CD4-positive, alpha-beta T cell treated with Interleukin-17A for 4 hours (primary cell): ENCODE measurements around the gene ATP8B4.
"Not testable (repeated sequence)": the region's sequence is repeated elsewhere in the genome, so short reads cannot be mapped to it uniquely, and the experiment has no call there.

Source experiments
- DNase-seq: peaks from one replicate; pipeline ENCODE4 v3.0.0-alpha.2; 2020; ENCODE audit warnings: mixed read lengths

Gene ATP8B4

DNA sequence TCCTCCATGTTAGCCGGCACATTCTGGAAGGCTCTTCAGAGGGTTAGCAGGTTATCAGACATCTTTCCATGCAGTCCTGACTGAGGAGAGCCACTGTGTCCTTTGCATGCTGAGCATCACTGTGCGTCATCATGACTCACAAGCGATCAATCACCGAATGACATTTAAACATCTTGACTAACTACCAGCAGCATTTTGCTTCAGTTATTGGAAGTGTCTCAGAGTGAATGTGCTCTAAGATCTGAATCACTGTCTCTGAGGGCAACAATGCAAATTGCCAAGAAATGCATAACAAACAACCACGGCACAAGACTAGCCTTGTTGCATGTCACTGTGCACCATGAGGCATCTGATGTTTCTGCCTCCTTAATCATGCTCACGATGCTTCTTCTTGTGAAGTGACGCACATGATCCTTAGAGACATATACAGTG lies 18.3 kb upstream of the ATP8B4 start:
- no peak for DNase-seq

DNA sequence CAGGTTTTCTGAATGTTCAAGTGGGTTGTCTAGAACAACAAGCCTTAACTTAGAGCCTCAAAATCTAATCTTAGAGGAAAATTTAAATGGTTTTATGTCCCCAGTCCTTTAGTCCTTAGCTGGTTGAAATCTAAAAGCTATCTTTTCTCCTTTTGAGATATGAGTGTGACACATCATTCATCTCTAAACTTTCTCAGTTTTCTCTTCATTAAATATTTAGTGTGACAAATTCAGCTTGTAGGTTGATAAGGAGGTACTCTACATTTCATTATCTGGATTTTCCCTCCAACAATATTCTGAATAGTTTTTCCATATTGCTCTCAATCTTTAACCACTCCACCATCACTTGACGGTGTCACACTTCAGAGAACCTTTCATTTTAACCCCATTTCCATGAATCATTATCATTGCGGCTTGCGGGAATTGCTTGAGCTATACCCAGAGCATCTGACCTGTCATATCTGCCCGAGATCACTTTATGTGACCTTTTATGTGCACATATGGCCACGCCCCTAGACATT lies 16.1 kb upstream of the ATP8B4 start:
- DNase-seq = no peak

DNA sequence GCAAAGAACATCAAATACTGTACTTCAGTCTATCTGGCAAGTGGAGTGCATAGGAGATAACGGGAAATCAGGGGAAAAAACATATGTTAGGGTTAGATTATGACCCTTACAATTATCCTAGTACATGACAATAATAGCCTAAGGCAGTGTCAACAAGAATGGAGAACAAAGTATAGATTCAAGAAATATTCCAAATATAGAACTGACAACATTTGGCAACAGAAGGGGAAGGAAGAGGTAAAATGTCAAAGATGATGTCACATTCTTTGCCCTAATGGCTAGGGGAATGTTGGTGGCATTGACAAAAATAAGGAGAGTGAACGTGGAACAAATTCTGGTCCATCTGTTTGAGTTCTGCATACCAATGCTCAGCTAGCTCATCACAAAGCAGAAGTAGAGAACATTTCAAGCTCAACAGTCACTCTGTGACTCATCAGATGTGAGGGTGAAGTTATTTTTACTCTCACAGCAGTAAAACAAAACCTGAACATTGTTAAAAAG lies 15.5 kb upstream of the ATP8B4 start:
- DNase-seq = no peak

DNA sequence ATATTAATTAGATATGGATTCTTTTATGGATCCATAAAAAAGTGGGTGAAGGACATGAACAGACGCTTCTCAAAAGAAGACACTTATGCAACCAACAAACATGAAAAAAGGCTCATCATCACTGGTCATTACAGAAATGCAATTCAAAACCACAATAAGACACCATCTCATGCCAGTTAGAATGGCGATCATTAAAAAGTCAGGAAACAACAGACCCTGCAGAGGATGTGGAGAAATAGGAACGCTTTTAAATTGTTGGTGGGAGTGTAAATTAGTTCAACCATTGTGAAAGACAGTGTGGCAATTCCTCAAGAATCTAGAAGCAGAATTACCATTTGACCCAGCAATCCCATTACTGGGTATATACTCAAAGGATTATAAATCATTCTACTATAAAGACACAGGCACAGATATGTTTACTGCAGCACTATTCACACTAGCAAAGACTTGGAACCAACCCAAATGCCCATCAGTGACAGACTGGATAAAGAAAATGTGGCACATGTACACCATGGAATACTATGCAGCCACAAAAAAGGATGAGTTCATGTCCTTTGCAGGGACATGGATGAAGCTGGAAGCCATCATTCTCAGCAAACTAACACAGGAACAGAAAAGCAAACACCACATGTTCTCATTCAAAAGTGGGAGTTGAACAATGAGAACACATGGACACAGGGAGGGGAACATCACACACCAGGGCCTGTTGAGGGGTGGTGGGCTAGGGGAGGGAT lies 13.4 kb upstream of the ATP8B4 start:
- not testable (repeated sequence) for DNase-seq

DNA sequence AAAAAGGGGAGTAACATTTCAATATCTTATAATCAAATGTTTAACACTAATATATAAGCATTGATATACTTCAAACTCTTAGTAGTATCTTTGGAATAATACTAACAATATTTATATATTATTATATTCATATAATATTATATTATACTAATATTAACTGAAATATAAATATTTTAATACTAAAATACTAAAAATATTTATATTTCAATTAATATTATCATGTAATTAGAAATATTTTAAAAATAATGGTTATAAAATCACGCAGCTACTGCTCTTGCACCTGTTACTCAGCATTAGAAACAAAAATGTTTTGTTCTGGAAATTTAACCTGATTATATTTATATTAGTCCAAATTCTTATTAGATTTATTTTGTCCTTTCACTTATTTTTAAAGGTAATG lies 12.6 kb upstream of the ATP8B4 start:
- DNase-seq = no peak

DNA sequence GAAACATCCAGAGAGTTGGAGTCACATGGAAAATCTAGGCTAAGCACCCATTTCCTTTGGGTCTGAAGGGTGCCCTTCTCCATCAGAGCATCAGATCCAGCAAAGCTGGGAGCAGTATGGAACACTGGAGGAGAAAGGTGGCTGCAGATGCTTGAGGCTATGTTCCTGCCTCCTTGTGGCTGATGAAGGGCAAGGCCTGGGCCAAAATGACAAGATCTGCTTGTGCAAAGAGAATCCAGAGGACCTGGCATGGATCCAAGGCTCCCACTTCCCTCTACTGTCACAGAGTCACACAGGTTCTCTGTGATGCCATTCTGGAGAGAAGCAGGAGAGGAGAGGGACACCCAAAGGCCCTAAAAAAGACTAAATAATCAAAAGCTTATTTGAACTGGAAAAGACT lies 9.2 kb upstream of the ATP8B4 start:
- DNase-seq = no peak

DNA sequence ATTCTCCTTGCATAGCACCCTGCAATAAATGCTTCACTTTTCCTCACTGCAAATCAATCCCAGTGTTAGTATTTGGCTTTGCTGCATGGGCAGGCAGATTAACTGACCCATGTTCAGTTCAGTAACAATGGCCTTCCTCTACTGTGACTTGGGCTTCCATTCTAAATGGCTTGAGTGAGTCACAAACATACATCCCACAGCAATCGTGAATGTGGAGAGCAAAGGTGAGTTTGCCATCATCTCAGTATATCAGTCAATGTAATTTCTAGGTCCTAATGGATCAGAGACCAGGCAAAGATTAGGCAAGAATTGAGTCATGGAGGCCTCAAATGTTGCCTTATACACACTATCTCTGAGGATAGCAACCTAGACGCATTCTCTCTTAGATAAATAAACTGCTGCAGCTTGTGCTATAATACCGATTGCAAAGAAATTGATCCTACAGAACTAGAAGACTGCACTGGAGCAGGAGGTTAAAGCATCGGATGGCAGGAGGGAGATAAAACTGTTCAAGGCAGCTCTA lies 8.3 kb upstream of the ATP8B4 start:
- DNase-seq = no peak

DNA sequence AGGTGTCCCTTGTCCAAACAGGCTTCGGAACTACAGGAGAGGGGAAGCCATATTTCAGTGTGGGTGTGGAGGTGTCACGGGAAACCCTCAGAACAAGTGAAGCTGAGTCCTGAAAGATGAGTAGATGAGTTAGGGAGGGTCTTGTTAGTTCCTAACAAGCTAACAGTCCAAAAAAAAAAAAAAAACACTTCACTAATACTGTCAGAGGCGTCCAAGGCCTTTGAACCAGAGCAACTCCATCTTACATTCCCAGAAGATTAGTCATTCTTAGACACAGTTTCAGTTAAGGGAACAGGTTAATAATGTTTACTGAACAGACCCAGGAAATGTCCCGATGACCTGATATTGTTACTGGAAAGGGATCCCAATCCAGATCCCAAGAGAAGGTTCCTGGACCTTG lies 7.0 kb upstream of the ATP8B4 start:
- no peak for DNase-seq

DNA sequence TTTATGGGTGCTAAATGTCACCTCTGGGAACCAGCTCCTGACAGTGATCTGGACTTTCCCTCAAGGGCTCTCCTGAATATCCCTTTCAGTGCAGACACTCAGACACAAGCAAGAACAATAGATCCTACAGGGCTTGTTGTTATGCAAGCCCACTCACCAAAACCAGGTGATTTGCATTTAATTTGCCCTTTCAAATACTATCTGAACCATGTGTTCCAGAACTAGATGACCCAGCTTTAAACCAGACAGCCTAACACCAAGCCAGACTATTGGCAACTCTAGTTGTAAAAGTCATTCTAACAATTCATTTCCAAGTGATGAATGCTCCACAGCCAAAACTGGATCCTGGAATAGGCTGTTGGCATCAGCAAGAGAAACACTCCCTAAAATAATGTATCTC lies 5.6 kb upstream of the ATP8B4 start:
- DNase-seq = no peak

DNA sequence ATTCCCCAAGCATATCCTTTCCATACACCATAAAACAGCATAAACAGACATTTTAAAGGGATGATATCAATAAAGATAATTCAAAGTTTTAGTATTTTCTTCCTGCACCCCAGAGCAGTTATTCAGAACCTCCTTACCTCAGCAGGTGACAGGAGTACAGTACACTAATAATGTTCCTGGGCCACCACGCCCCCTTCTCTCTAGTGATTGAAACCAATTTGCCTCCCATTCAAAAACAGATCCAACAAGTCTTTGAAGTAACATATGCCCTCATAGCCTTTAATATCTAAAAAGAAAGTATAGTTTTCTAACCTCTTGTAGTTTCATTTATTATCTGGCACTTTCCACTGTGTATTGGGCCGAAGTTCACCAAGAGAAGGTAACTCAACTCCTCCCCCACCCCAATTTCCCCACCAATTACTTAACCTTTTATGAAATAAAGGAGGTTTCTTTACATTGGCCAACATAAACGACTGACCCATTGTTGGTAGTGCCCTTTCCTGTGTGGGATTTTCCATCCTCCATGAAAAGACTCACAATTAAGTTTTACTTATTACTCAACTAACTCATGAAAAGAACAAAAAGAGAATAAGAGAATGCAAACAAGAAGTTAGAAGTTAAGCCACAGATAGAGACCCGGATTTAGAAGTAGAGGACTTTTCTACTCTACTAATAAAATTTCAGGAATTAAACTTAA lies 5.0 kb upstream of the ATP8B4 start:
- DNase-seq = no peak

DNA sequence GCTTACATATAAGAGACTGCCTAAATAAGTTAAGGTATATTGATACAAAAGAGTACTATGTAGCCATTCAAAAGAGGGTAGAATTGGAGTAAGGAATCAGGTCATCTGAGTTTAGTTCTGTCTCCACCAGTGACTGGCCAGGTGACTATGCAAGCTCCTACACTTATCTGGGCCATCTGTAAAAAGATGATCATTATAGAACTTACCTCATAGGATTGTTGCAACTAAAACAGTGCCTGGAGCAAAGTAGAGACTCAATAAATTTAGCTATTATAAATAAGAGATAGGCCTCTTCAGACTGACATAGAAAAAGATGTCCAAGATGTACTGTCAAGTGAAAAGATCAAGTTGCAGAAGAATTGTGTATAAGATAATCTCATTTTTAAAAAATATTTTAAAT lies 1.7 kb upstream of the ATP8B4 start:
- DNase-seq = no peak

DNA sequence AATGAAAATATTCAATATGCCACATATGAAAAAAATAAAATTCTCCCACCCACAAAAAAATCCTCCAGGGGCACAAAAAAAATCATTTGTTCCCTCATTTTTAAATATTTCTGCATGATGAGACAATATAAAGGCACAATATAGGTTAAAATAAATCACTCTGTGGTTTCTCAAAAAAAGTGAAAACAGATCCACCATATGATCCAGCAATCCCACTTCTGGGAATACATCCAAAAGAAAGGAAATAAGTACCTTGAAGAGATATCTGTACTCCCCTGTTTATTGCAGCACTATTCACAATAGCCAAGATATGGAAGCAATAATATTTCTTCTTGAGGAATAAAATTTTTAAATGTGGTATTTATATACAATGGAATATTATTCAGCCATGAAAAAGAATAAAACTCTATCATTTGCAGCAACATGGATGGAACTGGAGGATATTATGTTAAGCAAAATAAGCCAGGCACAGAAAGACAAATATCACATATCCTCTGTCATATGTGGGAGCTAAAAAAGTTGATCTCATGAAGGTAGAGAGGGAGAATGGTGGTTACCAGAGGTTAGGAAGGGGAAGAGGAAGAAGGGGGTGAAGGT lies 1.5 kb downstream of the ATP8B4 start:
- no peak for DNase-seq

DNA sequence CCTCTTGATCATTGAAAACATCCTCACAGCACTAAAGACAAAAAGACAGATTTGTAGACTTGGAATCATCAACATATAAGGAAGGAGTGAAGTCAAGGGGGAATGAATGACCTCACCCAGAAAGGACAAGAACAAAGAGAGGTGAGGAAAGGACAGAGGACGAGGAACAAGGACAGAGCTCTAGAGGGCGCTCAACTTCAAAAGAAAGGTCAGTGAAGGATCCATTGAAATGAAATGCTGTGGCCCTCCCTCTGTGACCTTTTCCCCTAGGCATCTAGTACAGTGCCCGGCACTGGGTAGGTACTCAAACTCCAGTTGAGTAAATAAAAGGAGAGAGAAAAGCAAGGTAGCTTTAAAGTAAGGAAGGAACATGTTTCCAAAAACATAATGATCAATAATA lies 2.6 kb downstream of the ATP8B4 start:
- DNase-seq = no peak

DNA sequence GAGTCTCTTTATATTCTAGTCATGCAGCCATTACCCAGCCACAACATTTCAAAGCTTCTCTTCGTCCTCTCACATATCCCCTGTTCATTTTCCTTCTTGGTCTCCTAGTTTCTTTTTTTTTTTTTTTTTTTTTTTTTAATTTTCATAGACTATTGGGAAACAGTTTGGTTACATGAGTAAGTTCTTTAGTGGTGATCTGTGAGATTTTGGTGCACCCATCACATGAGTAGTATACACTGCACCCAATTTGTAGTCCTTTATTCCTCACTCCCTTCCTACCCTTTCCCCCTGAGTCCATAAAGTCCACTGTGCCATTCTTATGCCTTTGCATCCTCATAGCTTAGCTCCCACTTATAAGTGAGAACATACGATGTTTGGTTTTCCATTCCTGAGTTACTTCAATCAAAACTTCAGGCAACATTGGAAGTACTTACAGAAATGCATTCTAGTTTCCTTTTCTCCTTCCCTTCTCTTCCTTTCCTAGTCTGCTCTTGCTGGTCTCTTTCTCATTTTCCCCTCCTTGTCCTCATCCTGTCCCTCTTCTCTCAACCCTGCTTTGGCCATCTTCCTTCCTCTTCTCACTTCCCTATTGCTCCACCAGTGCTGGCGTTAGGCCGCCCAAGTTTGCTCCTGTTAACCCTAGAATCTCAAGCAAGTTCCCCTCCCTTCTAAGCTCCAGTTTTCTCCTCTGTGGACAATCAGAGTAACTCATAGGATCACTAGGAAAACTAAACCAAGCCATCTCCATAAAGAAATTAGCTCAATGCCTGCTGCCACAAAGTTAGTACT lies 4.8 kb downstream of the ATP8B4 start:
- no peak for DNase-seq

DNA sequence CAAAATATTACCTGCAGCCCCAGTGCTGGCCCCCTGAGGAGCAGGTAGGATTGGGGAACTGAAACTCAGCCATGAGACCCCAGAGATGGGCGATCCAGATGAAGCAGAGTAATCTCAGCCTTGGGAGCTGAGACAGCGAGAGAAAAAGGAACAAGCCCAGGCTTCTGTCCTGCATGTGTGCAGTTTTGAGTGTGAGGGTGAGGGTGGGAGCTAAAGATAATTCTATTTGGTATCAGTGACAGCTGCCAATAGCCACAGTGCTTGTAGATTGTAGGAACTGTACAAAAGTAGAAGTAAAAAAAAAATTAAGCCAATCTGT lies 5.9 kb downstream of the ATP8B4 start:
- DNase-seq = no peak

DNA sequence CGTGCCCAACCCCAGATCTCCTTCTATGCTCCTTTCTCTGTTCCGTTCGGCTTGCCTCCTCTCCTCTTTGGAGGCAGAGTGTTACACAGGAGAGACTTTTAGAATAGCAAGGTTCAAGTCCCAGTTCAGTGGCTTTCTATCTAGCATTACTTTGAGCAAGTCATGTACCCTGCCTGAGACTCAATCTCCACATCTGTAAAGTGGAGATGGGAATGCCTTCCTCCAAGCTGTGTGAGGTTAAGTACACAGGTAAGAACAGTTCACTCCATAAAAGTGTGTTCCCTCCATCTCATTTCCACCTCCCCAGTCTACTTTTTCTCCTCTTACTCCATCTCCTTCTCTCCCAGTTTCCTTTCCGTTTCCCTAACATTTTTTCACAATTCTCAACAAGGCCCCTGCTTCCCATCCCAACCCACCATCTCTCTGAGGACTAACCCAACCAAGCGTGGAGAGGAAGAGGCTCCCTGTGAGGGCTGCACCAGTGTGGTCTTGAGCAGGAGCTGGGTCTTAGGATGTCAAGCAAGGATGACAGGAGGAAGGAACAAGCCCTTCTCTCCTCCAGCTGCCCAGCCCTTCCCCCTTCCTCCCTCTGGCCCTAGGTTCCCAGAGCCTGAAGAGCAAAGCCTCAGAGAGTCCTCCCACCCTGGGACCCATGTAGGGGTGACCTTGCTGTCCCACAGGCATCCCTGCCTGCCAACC lies 6.4 kb downstream of the ATP8B4 start:
- no peak for DNase-seq

DNA sequence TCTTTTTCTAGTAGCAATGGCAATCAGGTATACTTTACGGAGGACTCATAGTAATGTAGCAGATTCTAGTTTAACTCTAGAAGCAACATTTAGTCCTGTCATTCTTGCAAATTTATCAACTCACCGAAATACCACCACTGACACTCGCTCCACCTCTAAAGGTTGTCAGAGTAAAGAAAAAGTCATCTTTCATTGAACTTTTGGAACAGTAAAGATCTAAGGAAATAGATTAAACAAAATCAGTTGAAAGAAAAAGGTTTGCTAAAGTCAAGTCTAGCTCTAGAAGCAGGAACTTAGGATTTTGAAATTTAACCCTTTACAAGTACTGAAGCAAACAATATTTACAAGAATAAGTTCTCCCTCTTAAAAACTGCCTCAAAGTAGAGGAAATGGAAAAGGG lies 8.7 kb downstream of the ATP8B4 start:
- DNase-seq = no peak

DNA sequence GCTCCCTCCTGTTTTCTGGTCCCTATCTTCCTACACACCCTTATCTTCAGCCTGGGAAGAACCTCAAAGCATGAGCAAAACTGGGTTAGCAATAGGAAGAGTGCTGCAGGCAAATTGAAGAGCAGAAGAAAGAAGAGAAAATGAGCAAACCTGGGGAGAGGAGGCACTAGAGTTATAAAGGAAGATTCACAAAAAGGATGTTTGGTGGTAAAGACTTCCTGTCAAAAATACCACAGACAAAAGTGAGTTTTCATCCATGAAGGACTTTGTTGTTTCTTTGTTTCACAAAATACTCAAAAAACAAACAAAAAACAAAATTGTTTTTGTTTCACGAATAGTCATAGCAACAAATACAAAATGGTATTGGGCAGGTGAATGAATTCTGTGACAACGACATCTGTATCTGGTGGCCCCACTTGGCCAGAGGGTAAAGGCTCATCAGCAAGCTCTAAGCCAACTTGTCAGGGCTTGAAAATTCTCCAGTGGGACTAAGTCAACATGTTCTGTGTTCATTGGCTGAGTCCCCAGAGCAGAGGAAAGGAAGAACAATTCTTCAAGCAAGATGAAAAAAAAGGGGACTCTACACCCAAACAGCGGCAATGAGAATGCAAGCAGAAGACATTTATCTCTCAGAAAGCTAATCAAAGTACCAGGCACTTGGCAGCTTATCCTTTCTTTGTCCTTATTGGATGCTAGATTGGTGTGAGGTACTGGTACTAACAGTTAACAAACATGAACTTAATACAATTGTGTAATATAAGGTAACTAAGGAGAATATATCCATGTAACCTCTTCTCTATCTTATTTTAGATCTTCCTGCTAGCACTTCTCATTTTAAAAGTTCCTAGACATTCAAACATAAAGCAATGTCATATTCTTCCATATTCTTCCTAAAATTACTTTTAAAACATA lies 9.7 kb downstream of the ATP8B4 start:
- DNase-seq = no peak

DNA sequence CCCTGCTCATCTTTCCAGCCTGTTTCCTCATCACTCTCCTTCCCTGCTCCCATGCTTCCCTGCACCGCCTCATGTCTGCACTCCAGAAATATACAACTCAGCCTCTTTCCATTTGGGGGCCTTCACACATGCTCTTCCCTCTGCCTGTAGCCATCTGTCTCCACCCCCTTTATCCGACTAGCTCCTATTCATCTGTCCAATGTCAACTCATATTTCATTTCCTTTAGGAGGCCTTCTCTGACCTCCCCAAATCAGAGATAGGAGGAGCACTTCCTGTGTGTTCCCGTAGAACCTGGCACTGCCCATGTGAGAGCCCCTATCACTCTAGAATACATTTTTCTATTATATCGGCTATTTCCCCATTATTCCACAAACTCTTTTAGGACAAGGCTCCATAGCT lies 10.6 kb downstream of the ATP8B4 start:
- DNase-seq = no peak

DNA sequence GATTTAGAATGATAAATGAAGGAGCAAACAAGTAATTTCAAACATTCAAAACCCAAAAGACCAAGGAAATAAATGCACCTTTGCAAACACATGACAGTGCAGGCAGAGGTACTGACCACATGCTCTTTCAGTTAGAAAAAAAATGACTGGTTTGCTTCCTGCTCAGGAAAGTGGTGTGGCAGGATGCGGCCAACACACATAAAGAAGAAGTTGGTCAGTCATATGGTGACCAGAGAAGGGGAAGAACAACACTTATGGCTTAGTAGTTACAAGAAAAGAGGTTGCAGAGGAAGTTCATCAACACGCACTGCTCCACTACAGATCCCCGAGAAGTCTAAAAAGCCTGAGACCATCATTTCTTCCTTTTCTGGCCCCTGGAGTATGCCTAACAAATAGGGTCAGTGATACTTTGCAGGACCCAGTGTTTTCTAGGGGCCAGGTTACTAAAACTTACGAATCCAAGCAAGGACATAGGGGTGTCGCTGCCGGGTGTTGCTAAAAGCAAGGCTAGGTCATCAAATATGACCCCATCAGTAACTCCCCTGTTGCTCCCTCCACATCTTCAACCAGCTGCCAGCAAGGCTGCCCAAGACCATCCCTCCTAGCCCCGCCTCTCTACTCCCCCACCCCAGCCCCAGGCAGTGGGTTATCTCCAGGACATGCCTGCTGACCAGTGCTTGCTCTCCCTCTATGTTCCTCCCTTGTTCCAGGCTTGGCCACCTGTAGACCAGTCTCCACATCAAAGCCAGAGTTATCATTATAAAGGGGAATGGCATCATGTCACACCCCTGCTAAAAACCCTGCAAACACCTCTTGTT lies 11.2 kb downstream of the ATP8B4 start:
- DNase-seq = no peak
